Bronchial epithelial cell (primary cell): ENCODE measurements around the gene NPTXR. TPM values are rescaled to one million over a fixed set of nuclear protein-coding genes. Genes with fewer than 3 reads are reported as not detected.

Source experiments
- DNase-seq: peaks from one replicate; pipeline ENCODE4 v3.0.0-alpha.2; 2010; ENCODE audit warnings: low read depth
- FAIRE-seq: peaks from 2 replicates; lab custom pipeline; 2011; peaks lifted over from hg19 to GRCh38; lab: Jason Lieb, UNC
- H3K27me3 ChIP-seq: 2 replicates; pipeline ENCODE4 v1.5.1; 2011; ENCODE audit warnings: low read length; ENCODE audit not compliant: control insufficient read depth, insufficient read depth
- H3K36me3 ChIP-seq: 2 replicates; pipeline ENCODE4 v1.5.1; 2011; ENCODE audit warnings: low read length; ENCODE audit not compliant: control insufficient read depth, insufficient read depth
- H3K4me3 ChIP-seq: 2 replicates; pipeline ENCODE4 v1.5.1; 2011; ENCODE audit warnings: mild to moderate bottlenecking, low read depth, low read length, control low read depth
- CTCF ChIP-seq: IDR thresholded peaks from 2 replicates; pipeline ENCODE4 v1.5.1; 2011; ENCODE audit warnings: mild to moderate bottlenecking, moderate library complexity, low read length, control low read depth, inconsistent platforms; ENCODE audit not compliant: insufficient read depth, severe bottlenecking
- total RNA-seq: library from RNA; depleted of rRNA; stranded (reverse); fragments of >200 nt; gene quantifications from 2 replicates; pipeline ENCODE4 v1.2.1, GENCODE V29; 2014

NPTXR gene
- total RNA-seq, 1 donor from 2014 or later, result under 0.01 TPM

DNA sequence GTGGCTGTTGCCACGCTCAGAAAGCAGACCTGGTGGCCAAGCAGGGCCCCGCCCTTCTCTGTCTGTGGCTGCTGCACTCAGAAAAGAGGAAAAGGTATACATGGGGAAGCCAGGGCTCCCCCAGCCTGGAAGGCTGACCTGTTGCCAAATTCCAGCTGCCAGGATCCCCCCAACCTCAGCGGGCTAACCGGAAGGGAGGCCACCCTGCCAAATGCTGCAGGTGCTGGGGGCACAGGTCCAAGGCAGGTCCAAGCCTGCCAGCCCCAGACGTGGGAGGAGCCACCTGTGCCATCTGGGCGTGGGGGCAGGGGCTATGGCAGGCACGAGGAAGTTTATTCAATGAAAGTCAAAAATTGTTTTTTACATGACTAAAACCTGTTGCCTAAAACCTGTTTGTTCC, 2.6 kb downstream of the NPTXR start:
- DNase-seq, result no peak
- no peak for FAIRE-seq
- H3K4me3 ChIP-seq, result no peak overlapping the region
- H3K36me3 ChIP-seq, result no peaks in the 10 kb centered on the region
- no peak for TF ChIP-seq CTCF
- H3K27me3 ChIP-seq, result peaks cover 25% of the 10 kb centered on the region

DNA sequence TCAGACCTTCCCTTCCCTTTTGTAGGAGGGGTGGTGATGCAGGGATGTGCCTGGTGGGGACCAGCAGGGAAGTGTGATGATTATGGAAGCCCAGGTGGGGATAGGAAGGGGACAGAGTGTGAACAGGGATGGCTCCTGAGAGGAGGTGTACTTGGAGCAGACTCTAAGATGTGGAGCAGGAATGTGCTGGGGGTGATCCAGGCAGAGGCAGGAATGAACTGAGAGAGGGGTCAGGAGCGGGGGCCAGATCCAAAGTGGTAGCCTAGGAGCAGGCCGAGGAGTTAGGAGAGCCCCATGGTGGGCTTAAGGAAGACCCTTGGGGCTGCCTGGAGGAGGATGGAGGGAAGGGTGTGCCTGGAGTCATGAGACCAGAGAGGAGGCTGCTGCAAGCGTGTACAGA, 3.7 kb downstream of the NPTXR start:
- no peak for TF ChIP-seq CTCF
- DNase-seq, result no peak
- Histone ChIP-seq H3K36me3 (no peaks in the 10 kb centered on the region), H3K4me3 (no peak overlapping the region), H3K27me3 (peaks cover 27% of the 10 kb centered on the region)
- FAIRE-seq, result no peak

- Histone ChIP-seq H3K36me3 (no peaks in the 10 kb centered on the region), H3K4me3 (no peak overlapping the region), H3K27me3 (peaks cover 24% of the 10 kb centered on the region)
- no peak for DNase-seq
- TF ChIP-seq CTCF, result no peak
- FAIRE-seq, result no peak
These were observed 4.1 kb downstream of the NPTXR start for GRCh38 chr22:38839686-38840085.

DNA sequence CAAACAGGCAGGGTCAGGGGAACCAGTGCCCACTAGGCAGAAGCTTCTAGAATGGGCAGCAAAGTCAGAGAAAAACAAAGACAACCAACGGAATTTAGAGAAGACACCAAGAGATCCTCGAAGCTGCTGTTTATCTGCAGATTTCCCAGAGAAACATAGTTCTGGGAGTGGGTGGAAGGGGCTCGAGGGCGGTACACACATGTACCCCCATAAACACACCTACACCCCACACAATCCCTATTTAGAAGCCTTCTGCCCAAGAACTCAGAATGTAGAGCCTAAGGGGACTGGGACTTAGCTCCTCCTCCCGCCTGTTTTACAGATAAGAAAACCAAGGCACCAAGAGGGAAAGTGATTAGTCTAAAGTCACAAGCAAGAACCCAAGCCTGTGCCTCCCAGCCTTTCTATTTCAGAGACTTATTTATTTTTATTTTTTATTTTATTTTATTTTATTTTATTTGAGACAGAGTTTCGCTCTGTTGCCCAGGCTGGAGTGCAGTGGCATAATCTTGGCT, 6.4 kb downstream of the NPTXR start:
- no peak for TF ChIP-seq CTCF
- no peak for DNase-seq
- Histone ChIP-seq H3K36me3 (no peaks in the 10 kb centered on the region), H3K4me3 (no peak overlapping the region), H3K27me3 (peaks cover 12% of the 10 kb centered on the region)
- no peak for FAIRE-seq

GRCh38 chr22:38835888-38836301, 7.9 kb downstream of the NPTXR start:
- no peak for TF ChIP-seq CTCF
- no peak for DNase-seq
- H3K4me3 ChIP-seq, result no peak overlapping the region
- H3K27me3 ChIP-seq, result peaks cover 8% of the 10 kb centered on the region
- no peaks in the 10 kb centered on the region for H3K36me3 ChIP-seq
- FAIRE-seq, result no peak

DNA sequence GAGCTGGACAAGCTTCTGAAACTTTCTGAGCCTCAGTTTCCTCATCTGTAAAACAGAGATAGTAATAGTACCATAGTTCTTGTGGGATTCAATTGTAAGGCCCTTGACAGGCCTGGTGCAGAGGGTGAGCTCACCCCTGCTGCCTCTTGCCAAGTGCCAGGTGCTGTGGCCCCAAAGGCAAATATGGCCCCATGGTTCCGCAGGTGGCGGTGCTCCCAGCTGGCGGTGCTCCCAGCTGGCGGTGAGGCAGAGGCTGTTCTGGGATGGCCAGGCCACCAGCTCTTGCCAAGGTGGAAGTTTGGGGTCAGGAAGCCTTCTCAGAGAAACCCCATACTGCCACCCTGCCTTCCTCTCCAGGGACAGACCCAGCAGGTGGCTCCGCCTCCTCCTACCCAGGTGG, 8.8 kb downstream of the NPTXR start:
- Histone ChIP-seq H3K4me3 (no peak overlapping the region), H3K27me3 (peaks cover 5% of the 10 kb centered on the region), H3K36me3 (no peaks in the 10 kb centered on the region)
- FAIRE-seq (no peak), DNase-seq (no peak)
- no peak for TF ChIP-seq CTCF
